ENCODE measurements around the gene REEP3.
"Not testable (repeated sequence)": the region's sequence is repeated elsewhere in the genome, so short reads cannot be mapped to it uniquely, and the experiment has no call there.

REEP3 gene

DNA sequence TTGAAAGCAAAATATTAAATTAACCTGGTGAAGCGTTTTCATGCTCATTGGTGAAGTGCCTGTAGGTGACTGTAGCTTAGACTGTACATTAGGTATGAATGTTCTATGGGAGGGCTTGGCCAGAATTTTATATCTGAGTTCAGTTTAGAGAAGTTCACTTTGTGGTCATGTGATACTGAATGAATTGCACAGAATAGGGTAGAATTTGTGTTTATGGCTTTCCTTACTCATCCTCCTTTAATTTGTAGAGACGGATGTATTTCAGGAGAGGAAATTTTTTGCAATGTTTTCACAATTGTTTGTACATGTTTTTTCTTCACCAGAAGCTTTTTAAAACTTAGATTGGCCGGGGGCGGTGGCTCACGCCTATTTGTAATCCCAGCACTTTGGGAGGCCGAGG, 32.3 kb downstream of the REEP3 start:
- DNase-seq: no peak

DNA sequence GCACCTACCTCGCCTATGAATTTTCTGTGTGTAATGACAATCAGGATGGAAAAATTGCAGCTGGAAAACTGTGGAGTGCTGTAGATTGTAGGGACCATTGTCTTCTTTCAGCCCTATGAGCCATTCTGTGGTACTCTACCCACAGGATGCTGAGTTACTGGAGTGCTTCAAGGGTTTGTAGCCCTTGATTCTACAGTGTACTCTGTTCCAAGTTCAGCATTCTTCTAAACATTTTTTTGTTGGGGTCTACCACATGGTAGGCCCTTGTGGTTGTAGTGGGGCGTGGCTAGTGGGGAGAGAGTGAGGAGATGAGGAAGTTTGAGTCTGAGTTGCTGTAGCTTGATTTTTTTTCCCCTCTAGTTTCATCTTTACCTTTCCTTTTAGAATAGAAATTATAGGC, 33.5 kb downstream of the REEP3 start:
- no peak for DNase-seq

DNA sequence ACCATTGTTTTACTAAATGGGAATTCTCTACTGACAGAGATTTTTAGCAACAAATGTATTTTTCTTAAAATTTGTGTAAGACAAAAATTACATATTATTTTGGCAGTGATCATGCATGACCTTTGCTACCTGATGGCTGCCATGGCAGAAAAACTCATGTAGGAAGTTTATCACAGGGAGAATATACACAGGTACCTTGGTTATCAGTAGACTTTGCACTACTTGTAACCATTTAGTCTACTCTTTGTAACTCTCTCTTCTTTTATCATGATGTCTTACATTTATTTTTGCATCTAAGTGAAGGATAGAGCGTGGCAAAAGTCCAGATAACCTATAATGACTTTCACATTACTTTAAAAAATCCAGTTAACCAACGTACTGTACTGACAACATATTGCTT, 34.1 kb downstream of the REEP3 start:
- DNase-seq: no peak

DNA sequence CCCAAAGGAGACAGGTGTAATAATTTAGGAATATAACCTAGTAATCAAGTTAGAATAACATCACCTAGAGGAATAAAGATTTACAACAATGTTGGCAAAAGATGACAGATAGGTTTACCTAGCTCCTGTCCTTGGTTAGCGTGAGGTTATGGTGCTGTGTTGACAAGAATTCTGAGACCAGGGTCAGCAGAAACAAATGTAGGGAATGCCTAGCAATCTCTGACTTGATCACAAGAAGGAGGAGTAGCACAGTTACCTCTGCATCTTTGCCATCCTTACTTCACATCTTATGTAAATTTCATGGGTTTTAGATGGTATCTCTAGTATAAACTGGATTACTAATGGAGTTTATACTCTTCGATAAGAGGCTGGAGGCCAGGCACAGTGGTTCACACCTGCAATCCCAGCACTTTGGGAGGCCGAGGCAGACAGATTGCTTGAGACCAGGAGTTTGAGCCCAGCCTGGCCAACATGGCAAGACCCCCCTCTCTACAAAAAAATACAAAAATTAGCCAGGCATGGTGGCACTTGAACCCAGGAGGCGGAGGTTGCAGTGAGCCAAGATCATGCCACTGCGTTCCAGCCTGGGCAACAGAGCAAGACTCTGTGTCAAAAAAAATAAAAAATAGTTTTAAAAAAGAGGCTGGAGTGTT, 37.1 kb downstream of the REEP3 start:
- no peak for DNase-seq

DNA sequence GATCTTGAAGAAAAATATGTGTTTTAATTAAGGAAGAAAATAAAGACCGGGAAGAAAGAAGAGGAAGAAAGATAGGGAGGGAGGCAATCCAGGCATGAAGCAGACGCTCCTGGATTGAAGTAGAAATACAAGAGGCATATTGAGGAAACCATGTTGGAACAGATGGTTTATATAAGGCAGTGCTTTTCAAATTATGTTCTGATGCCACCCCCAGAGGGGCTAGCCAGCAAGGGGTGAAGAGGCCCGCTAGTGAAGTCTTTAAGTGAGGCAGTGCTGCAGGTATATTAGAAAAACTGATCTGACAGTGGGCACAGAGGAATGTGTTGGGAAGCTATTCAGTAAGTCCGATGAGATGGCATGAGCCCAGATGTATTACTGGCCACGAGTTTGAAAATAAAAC, 40.1 kb downstream of the REEP3 start:
- DNase-seq: no peak

DNA sequence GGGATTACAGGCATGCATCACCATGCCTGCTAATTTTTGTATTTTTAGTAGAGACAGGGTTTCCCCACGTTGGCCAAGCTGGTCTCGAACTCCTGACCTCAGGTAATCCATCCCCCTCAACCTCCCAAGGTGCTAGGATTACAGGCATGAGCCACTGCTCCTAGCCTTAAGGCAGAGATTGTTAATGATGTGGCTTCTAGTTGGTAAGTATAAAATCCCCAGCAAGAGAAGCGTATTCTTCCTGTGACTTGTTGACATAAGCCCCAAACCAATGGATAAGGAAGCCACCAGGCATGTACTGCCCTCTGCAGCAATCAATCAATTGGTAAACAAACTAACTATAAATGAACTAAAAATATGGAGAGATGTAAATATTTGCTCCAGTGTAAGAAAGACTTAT, 41.2 kb downstream of the REEP3 start:
- DNase-seq: no peak

DNA sequence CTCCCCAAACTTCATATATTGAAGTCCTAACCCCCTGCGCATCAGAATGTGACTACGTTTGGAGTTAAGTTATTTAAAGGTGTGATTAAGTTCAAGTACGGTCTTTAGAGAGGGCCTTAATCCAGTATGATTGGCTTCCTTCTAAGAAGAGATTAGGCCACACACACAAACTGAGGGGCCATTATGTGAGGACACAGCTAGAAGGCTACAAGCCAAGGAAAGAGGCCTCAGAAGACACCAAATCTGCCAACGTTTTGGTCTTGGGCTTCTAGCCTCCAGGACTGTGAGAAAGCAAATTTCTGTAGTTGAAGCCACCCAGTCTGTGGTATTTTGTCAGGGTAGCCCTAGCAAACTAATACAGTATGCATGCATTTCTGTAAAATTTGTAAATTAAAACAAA, 41.7 kb downstream of the REEP3 start:
- DNase-seq: no peak

DNA sequence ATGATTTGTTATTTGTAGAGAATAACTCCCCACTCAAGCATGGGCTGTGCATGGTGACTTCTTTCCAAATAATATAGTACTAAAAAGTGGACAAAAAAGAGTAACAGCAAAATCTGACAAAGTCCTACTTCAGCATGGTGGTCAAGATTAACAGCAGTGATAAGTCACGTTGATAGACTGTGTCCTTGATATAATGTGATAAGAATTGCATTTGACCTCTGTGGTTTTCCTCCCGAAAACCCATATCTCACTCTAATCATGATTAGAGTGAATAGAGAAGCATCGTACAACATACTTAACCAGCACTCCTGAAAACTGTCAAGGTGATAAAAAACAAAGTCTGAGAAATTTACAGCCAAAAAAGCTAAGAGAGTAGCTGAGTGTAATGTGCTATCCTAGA, 42.4 kb downstream of the REEP3 start:
- no peak for DNase-seq

DNA sequence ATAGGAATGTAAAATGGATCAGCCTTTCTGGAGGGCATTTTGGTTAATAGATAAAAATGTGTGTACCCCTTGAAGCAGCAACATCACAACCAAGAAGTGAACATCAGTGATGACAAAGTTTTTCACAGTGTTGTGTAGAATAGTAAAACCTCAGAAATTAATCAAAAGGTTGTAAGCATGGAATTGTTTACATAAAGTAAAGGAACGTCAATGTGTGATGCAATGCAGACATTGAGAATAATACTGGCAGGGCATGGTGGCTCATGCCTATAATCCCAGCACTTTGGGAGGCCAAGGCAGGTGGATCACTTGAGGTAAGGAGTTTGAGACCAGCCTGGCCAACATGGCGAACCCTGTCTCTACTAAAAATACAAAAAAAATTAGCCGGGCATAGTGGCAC, 43.5 kb downstream of the REEP3 start:
- not testable (repeated sequence) for DNase-seq

DNA sequence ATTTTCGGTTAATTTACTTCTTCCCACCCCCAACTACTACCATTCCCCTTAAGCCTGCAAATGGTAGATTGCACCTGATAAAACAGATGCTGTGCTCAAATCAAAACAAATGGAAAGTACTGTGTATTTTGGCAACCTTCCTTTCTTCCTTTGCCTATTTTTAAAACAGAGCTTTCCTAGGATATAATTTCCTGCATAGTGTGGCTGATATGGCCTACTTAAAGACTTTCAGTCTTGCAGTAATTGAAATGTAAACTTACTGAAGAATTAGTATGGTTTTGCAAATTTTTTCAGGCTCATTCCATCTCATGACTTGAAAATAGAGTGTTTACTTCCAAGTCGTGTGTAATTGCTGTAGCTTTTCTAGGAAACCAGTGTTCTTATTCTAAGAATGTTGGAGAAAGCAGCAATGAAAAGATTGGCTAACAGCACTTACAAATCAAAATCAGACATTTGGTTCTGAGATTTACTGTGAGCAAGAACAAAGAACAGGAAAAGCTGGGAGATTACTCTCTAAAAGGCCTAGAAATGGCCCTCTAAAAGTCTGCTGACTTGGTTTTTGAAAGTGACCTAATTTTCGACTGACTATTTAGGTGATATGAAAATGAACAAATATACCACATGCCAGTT, 52.0 kb downstream of the REEP3 start:
- DNase-seq: no peak

DNA sequence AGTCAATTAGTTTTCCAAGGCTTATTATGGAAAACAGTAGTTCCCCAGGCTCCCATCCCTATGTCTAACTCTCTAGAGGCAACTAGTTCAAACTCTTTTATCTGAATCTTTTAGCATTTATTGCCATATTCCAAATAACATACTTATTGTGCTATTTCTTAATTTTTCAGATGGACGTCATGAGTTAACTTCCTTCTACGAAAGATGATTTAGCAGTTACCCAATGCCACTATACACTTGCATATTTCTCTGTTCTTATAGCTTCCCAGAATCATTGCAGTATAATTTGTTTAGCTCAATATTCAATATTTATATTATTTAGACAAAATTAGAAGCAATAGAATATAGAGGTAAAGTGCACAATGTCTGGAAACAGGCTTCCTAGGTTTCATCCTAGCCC, 52.8 kb downstream of the REEP3 start:
- no peak for DNase-seq

DNA sequence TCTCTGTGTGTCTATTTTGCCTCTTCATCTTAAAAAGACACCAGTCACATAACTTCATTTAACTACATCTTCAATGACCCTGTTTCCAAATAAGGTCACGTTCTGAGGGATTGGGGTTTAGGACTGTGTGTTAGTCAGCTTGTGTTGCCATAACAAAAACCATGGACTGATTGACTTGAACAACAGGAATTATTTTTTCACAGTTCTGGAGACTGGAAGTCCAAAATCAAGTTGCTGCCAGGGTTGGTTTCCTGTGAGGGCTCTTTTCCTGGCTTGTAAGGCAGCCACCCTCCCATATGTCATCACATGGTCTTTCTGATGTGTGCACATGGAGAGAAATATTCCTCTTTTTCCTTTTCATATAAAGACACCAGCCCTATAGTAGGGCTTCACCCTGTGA, 55.3 kb downstream of the REEP3 start:
- no peak for DNase-seq

DNA sequence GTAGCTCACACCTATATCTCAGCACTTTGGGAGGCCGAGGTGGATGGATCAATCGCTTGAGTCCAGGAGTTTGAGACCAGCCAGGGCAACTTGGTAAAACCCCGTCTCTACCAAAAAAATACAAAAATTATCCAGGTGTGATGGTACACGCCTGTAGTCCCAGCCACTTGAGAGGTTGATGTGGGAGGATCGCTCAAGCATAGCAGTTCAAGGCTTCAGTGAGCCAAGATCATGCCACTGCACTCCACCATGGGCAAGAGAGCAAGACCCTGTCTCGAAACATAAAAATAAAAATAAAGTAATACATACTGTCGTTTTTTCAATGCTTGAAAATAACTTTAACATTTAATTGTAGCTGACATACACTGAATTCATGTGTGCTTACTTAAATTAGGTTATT, 57.3 kb downstream of the REEP3 start:
- DNase-seq: no peak

DNA sequence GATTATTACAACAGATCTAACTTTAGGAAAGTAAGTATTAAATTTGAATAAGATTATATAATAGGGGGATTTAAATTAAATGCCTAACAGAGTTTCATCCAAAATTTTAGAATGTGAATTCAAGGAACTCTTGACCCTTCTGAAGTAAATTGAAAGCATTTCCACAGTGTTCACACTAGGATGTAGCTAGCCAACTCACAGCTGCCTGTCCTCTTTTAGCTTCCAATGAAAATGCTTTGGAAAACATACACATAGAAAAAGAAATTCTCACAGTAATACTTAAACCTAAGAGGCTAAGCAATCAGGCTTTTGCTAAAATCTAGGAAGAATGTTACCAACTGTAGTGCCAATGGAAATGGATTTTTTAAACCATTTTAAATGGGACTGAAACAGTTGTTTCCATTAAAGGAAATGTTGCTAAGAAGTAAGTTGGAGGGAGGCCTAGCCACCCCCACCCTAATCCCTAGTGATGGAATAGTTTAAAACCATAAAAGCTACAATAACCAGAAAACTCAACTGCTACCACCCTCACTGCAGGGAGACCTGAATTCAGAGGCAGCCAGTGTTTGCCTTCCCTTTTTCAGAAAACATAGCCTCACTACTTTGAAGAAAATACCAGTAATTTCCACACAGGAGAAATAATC, 58.3 kb downstream of the REEP3 start:
- DNase-seq: no peak

DNA sequence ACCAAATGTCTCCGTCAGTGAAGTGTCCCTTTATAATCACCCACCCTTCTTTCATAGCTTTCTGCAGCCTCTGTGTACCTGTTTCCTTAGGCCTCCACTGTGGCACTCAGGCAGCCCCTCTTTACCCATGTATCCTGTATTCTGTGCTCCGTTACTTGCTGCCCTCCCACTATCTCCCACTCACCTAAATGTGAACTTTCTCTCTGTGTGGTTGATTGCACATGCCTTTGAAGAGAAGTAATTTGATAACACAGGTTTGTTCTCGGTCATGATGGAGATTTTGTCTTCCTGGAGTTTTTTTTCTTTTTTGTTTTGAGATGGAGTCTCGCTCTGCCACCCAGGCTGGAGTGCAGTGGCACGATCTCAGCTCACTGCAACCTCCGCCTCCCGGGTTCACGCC, 61.5 kb downstream of the REEP3 start:
- DNase-seq: no peak

DNA sequence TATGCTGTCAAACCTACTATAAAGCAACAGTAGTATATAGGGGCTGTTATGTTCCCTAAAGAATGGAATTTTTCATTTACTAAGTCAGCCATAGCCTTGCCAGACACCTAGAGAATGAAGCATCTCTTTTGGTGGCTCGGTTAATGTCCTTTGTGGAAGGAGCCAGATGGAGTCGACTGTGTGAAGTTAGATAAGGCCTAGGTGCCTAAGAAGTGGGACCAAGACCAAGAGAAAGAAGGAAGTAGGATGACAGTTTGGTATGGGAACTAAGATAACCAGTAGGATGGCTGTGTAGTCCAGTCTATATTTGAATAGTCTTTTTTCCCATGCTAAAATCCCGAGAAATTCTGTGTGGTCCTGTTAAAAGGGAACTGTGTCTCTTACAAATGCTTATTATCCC, 62.2 kb downstream of the REEP3 start:
- no peak for DNase-seq

DNA sequence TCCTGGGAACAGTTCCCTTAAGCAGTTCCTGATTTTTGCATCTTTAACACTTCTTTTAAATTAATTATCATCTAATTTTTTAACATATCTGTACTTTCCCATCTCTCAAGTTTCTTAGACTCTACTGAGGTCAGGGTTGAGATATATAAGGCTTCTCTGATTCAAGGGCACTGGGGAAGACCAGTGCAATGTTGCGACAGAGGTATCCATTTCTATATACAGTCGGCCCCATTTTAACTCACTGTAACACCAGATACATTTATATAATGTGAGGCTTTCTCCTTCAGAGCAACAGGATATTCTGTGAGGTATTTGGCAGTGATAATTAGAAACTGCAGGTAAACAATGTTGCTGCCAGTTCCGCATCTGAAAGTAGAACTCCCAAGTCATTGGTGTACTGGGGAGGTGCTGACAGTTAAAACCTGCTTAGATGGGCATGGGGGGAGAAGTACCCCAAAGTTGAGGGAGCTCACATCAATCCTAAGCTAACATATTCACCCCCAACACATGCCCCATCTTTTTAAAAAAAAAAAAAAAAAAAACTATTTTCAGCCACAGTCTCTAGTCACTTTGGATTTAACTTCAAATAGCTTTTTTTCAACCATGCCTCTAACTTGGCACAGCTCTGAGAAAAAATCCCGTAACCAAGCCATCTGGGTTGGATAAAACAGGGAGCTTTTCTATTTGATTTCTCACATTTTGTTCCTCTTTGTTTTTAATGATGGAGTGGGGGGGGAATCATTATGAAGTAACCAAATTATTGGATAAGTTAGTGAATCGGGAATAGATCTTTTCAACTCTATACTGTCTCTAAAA, 62.9 kb downstream of the REEP3 start:
- DNase-seq: no peak

DNA sequence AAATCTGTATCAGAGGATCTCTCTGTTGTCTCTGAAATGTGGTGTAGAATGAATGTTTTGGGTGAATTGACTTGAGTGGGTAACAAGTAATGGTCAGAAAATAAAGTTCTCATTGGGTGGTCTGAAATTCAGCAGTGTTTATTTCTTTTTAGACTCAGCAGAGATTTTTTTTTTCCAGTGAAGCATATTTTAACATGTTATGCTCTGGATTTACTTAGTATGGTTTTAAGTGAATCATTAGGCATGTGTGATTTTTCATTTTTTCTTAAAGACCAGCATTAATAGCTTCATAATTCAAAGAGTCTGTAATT, 63.5 kb downstream of the REEP3 start:
- DNase-seq: no peak

DNA sequence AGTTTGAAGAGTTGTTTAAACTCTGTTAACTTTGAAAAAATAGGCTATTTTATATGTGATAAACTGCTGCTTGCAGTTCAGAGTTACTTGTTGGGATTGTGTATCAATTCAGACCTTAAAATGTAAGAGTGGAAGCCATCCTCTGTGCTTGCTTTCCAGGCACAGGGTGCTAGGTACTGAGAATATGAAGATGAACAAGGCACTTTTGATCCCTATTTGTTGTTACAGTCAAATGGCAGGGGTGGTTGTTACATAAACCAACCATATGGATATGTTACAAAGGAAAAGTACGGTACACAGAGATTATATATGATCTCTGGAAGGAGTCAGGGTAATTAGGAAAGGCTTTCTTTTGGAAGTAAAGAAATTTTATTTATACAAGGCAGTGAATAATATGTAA, 63.8 kb downstream of the REEP3 start:
- DNase-seq: no peak

DNA sequence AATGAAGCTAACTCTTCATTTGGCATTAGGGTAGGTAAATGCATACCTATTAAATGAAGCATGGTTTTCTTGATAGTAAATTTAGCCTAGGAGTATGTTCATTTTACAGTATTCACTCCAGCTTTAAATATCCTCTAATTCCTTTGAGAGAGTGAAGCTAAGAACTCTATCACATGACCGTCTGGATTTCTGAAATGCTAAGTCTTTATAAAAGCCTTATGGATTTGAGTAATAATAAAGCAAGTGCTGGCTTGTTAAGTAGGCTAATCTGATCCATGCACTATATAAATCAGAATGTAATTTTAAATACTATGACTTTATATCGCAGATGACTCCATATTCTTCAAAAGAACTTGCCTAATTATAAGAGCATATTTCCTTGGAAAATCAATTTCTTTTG, 64.8 kb downstream of the REEP3 start:
- no peak for DNase-seq

DNA sequence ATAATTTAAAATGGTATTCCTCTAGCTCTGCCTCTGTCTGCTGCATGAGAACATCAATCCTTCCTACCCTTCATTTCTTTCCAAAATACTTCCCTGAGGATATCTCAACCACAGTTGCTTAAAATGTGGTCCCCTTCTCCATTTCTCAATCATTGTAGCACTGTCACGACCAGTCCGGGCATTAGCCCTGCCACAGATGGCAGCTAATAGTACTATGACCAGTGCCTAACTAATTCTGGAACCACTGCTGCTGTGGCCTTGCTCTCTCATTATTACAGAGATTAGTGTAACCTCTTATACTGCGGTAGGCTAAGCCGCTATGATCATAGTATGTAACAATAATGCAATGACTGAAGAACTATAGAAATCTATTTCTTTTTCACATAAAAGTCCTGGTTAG, 66.0 kb downstream of the REEP3 start:
- DNase-seq: no peak

DNA sequence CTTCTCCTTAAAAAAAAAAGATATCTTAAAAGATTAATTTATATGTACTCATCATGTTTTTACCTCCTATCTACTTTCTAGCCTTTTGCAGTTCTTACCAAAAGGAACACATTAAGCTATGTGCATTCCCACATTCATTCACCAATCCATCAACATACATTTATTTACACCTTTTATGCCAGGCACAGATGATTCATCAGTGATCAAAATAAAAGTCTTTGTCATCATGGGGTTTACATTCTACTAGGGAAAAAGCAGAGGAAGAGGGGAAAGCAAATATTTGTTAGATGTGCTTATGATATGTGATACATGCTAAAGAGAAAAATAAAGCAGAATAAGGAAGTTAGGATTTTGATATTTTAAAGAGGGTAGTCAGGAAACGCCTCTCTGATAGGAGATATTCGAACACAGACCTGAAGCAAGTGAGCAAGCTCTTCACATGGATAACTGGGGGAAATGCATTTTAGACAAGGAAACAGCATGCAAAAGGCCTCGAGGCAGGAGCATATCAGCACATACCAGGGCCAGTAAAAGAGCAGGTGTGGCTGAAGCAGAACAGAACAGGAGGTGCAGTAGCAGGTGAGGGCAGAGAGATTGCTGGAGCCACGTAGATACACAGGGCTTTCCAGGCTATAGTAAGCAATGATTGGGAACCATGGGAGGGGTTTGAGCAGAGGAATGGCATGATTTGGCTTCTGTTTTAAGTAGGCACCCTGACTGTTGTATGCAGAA, 67.4 kb downstream of the REEP3 start:
- peak; percentile 4 for DNase-seq

DNA sequence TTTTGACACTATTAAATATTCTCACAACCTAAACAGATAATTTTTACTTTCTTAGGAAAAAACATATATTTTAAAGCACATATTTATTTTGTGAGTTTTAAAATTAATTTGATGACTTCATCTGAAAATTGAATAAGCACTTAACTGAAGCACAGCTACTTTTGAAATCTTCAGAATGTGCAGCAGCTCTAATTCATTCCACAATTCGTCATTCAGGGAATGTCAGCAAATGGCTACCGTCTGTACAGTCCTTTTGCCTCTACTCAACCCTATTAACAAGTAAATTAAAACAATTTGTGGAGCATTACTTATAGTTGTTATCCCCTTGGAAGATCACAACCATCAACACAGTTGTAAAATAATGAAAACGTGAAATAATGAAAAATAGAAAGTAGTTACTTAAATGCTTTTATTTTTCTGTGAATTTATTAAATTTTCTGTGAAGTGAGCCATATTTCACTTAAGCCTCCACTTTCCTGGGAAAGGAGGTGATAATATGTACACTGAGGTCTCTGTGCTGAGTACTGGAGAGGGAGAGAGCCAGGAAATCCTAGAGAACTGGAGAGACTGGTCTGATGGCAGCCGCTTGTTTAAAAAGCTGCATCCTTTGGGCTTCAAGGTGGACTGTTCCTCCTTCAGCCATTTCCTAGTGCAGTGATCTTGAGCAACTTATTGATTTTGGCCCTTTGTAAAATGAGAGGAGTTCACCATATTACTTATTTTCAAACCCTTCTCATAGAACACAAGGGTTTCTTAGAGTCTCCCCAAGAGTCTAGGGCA, 70.6 kb downstream of the REEP3 start:
- DNase-seq: no peak

All from NCI-H510A (cell line).